Brain microvascular endothelial cell (primary cell): ENCODE measurements around the gene KRT33A.
"Not testable (repeated sequence)": the region's sequence is repeated elsewhere in the genome, so short reads cannot be mapped to it uniquely, and the experiment has no call there.

ENCODE experiments used
- DNase-seq: peaks from one replicate; pipeline ENCODE4 v3.0.0-alpha.2; 2020
- H3K27ac ChIP-seq: fragments of 250-450 bp; sonication (Bioruptor Pico); 2 replicates; pipeline ENCODE4 v1.5.1; 2020; ENCODE audit warnings: mild to moderate bottlenecking, moderate library complexity
- H3K27me3 ChIP-seq: fragments of 250-450 bp; sonication (Bioruptor Pico); replicated peaks from 2 replicates; pipeline ENCODE4 v1.5.1; 2020; ENCODE audit warnings: mild to moderate bottlenecking
- H3K36me3 ChIP-seq: fragments of 250-450 bp; sonication (Bioruptor Pico); replicated peaks from 2 replicates; pipeline ENCODE4 v1.5.1; 2020; ENCODE audit warnings: mild to moderate bottlenecking
- H3K4me3 ChIP-seq: 2 replicates; pipeline ENCODE4 v1.5.1; 2011; ENCODE audit warnings: low read depth, mild to moderate bottlenecking, control low read depth, low read length, moderate library complexity
- in situ Hi-C: cut with HindIII; loops from 2 replicates; pipeline ENCODE4 v1.10.0; 2017; ENCODE audit warnings: low sequenced_read_pairs, low pct_ligation_motif_present
- TF ChIP-seq, protein P1 (sequence below): IDR thresholded peaks from 2 replicates; pipeline ENCODE4 v1.5.1; 2011; ENCODE audit warnings: low read depth, mild to moderate bottlenecking, moderate library complexity, low read length, control low read depth, inconsistent platforms; ENCODE audit errors: missing control alignments

KRT33A gene

DNA sequence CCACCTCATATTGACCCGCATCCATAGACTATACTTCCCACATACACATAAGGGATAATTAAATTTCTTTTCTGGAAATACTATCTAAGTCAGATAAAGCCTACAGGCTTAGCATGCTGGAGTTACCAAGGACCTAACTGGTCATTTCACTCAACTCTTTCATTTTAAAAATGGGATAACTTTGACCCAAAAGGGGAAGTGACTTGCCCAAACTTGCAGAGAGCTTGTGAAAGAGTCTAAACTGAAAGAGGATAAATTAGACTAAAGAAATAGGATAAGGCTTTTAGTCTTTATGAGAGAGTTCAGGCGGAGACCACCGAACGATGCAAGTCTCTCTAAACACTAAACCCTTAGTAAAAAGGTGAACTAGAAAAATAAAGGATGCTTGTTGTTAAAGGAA is 3.9 kb upstream of the KRT33A start:
- Histone ChIP-seq H3K27ac (no peak overlapping the region), H3K4me3 (no peak overlapping the region), H3K36me3 (no peaks in the 10 kb centered on the region), H3K27me3 (no peaks in the 10 kb centered on the region)
- TF ChIP-seq, protein P1, sequence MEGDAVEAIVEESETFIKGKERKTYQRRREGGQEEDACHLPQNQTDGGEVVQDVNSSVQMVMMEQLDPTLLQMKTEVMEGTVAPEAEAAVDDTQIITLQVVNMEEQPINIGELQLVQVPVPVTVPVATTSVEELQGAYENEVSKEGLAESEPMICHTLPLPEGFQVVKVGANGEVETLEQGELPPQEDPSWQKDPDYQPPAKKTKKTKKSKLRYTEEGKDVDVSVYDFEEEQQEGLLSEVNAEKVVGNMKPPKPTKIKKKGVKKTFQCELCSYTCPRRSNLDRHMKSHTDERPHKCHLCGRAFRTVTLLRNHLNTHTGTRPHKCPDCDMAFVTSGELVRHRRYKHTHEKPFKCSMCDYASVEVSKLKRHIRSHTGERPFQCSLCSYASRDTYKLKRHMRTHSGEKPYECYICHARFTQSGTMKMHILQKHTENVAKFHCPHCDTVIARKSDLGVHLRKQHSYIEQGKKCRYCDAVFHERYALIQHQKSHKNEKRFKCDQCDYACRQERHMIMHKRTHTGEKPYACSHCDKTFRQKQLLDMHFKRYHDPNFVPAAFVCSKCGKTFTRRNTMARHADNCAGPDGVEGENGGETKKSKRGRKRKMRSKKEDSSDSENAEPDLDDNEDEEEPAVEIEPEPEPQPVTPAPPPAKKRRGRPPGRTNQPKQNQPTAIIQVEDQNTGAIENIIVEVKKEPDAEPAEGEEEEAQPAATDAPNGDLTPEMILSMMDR = no peak
- in situ Hi-C loops = no loop called here
- DNase-seq = no peak

DNA sequence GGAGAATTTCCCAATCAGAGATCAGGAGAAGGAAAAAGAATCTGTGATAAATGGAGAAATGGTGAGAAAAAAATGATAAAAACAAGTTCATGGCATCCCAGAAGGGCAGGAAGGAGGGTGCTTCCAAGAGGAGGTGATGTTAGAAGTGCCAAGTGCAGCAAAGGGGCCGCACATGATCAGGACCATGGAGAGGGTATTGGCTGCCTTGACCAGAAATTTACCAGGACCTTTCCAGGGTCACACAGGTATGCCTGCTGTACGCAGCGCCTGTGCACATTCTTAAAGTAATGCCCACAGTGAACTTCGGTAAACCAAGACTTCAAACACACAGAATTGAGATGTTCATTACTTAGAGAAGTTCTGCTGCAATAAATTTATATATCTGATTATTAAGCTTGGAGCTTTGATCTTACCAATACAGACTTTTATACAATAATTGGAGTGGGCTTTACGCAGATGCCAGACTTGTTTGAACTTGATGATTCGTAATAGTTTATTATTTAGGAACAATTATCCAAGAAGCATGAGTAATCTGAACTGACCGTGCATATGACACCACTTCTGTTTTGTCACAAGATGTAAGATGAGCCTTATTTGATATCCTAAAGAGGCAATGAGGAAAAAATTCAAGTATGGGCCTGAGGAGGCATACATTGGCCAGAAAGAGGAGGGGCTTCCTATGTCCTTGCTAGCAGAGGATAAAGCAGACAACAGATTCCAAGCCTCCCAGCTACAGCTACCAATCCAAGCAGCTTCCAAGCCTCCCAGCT is 2.2 kb upstream of the KRT33A start:
- Histone ChIP-seq H3K27ac (no peak overlapping the region), H3K27me3 (no peaks in the 10 kb centered on the region), H3K4me3 (no peak overlapping the region), H3K36me3 (no peaks in the 10 kb centered on the region)
- DNase-seq = no peak
- TF ChIP-seq, protein P1 = no peak
- in situ Hi-C loops = no loop called here

DNA sequence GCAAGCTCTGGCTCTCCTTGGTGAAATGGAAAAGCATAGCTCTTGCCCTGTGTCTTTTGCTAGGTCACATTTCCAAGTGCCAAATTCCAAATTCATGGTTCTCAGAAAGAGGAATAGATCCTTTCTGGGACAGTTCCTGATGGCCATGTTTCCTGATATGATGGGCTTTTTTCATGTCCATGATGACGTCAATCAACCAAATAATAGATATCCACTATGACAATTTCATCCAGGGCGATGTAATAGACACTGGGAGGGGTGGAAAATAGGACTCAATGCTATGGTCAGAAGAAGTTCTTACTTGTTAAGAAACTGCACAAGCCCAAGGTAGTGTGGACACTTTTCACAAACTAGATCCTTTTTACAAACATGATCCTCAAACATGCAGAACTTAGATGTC is 549 bp upstream of the KRT33A start:
- H3K27me3 ChIP-seq = no peaks in the 10 kb centered on the region
- TF ChIP-seq, protein P1 = no peak
- no peaks in the 10 kb centered on the region for H3K36me3 ChIP-seq
- DNase-seq = no peak
- H3K4me3 ChIP-seq = no peak overlapping the region
- H3K27ac ChIP-seq = no peak overlapping the region
- in situ Hi-C loops = no loop called here

DNA sequence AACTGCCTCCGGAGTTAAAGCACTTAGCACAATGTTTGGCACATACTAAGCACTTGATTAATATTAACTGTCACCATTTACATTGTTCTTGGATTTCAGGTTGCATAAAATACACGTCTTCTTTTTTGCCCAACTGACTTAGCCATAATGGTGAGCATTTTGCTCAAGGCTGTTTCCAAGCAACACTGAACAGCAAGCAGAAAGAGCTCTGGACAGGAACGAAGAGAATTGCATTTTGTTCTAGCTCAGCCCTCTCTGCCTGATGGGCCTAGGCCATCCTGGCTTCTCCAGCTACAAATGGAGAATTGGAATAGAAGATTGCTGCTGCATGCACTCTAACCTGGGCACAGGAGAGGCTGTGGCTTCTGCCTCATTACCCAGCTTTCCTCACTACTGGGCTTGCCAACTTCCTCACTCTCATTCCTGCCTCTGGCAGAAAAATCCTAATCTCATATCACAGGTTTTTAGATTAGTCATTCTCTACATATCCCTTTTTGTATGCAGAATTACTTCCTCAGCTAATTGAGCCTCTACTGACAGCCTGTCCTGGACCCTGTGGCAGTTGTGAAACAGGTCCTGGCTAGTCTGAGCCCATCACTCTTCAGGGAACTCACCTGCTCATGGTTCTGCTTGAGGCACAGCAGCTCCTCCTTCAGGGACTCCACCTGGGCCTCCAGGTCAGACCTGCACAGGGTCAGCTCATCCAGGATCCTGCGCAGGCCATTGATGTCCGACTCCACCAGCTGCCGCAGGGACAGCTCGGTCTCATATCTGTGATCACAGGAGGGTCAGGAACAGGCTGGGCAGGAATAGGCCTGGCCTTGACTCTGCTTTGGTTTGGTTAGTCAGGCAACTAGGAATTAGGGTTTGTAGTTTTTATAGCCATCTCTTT is 2.5 kb downstream of the KRT33A start:
- no peak overlapping the region for H3K27ac ChIP-seq
- TF ChIP-seq, protein P1 = no peak

DNA sequence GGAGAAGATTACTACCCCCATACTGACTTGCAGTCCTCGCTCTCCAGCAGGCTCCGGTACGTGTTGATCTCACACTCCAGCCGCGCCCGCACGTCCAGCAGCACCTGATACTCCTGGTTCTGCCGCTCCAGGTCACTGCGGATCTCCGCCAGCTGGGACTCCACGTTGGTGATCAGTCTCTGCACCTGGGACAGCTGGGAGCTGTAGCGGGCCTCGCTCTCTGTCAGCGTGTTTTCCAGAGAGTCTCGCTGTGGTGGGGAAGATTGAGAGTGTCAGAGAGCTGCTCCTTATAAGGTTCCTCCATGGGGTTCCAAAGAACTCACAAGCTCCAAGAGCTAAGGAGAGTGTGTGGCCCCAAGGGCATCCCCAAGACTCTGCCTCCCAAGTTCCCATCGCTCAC is 4.2 kb downstream of the KRT33A start:
- H3K27ac ChIP-seq, H3K4me3 ChIP-seq, in situ Hi-C loops, DNase-seq, H3K27me3 ChIP-seq, H3K36me3 ChIP-seq: not testable (repeated sequence)

More for the DNA sequence above, 2.5 kb downstream of the KRT33A start:
- Histone ChIP-seq H3K4me3 (no peak overlapping the region), H3K27me3 (no peaks in the 10 kb centered on the region), H3K36me3 (no peaks in the 10 kb centered on the region)
- DNase-seq = no peak
- in situ Hi-C loops = no loop called here

DNA sequence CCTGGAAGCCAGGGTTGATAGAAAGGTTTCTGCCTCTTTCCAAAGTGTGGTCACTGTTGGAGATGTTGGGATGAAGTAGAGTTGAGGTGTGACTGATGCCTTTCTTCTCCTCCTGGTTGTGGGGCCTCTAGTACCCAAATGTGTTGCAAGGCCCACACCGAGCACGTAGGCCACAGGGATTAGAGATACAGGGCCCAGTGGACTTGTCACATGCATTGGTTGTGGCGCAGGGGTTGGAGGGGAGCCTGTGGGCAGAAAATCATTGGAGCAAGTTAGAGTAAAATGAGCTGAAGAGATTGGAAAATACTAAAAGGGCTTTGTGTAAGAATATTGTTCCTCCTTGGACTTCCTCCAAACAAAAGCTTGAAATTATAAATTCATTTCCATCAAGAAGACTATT is 4.6 kb downstream of the KRT33A start:
- Histone ChIP-seq H3K36me3 (no peaks in the 10 kb centered on the region), H3K4me3 (no peak overlapping the region), H3K27ac (no peak overlapping the region), H3K27me3 (no peaks in the 10 kb centered on the region)
- no peak for DNase-seq
- in situ Hi-C loops = no loop called here
- TF ChIP-seq, protein P1 = no peak
